IPS-18c (cell line): ENCODE measurements around the gene CAMP.

Experiments used
- H3K4me3 ChIP-seq: 2 replicates; pipeline ENCODE4 v1.7.0; 2013; ENCODE audit warnings: low read depth, mild to moderate bottlenecking, low read length, moderate library complexity; ENCODE audit not compliant: insufficient read depth
- H3K9me3 ChIP-seq: one replicate; pipeline ENCODE4 v1.6.1; 2013; ENCODE audit warnings: mild to moderate bottlenecking, low read length, moderate library complexity; ENCODE audit not compliant: control insufficient read depth, insufficient read depth

Gene CAMP, protein sequence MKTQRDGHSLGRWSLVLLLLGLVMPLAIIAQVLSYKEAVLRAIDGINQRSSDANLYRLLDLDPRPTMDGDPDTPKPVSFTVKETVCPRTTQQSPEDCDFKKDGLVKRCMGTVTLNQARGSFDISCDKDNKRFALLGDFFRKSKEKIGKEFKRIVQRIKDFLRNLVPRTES

DNA sequence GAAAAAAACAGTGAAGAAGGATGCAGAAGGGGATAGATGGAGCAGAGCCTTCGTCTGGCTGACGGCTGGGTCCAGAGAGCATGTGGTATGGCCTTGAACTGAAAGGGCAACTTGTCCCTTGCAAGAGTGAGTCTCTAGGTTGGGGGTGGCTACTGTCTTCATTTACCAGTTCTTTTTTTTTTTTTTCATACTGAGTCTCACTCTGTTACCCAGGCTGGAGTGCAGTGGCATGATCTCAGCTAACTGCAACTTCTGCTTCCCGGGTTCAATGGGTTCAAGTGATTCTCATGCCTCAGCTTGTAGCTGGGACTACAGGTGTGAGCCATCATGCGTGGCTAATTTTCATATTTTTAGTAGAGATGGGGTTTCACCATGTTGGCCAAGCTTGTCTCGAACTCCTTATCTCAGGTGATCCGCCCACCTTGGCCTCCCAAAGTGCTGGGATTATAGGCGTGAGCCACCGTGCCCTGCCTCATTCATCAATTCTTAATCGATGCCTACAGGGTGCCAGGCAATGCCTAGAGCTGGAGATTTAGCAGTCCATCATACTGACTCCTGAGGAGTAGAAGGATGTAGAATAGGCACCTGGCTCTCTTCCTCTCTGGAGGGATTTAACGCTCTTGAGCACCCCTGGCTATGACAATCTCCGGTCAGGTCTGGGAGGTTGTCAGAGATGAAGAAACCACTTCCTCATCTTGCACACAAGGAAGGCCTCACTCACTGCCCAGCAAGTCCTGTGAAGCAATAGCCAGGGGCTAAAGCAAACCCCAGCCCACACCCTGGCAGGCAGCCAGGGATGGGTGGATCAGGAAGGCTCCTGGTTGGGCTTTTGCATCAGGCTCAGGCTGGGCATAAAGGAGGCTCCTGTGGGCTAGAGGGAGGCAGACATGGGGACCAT is at the start of gene CAMP:
TSS of gene CAMP (plus strand) at position 880 of the 898 bp plus-strand sequence. CDS start at position 897, 17 bp downstream.
- Histone ChIP-seq H3K9me3 (peaks cover 2% of the 10 kb centered on the region), H3K4me3 (no peak within 1 kb of the TSS)

DNA sequence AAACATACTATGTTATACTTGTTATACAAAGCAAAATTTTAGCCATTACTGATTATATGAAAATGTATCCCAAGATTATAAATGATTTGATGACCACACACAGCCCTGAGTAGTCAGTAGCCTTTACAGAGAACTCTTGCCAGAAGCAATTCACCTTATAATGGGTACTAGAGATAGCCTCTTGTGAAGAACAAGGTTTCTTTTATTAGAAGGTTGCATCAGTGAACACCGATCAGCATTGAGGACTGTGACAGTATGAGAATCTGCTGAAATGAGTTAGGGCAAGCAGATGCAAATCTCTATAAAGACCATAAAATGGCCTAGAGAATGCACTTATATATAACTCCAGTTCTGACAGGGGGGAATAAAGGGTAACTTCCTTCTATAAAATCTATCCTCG is 45.2 kb upstream of the CAMP start:
- H3K4me3 ChIP-seq: no peak overlapping the region

DNA sequence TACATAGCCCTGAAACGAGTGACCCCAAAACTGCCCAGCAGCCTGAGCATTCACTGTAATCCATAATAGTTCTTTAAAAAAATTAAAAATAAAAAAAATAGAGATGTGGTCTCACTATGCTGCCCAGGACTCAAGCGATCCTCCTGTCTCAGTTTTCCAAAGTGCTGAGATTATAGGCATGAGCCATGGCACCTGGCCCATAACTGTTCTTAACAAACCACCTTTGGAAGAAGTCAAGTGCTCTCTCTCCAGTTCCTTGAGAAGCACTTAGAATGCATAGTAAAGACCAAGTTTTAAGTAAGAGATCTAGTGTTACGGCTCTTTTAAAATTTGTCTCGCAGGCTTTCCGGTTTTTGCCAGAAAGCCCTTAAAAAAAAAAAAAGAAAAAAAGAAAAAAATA is 43.3 kb upstream of the CAMP start:
- H3K4me3 ChIP-seq: no peak overlapping the region

More for the DNA sequence above, 45.2 kb upstream of the CAMP start:
- no peaks in the 10 kb centered on the region for H3K9me3 ChIP-seq

DNA sequence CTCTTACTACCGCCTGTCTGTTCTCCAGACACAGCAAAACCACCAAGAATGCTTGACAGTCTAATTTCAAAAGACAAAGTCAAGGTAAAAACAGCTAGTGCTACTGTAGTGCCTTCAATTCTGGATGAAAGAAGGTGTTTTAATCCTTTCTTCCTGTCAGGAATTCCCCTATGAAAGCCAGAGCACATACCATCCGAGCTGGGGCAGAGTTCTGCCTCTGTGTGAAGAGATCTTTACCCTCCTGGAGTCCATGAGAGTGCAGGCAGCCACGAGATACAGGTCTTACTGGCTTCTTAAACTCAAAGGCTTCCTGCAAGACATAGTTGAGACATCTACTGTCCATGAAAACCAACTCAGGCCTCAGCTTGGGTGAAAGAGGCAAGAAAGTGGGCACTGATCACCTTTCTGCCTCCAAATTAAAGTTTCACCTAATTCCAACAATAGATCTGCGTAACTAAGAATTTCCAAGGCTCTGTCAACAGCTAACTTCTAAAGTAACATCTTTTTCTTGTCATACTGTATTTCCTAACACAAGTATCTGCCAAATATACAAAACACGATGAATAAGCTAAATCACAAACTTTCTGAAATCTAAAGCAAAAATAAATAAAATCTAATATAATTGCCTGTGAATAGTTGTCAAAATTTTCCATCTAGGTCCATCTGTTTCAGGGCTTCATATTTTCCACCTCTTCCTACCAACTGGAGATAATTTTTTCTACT is 42.6 kb upstream of the CAMP start:
- H3K4me3 ChIP-seq: no peak overlapping the region
- H3K9me3 ChIP-seq: no peaks in the 10 kb centered on the region

More for the DNA sequence above, 43.3 kb upstream of the CAMP start:
- H3K9me3 ChIP-seq: no peaks in the 10 kb centered on the region

DNA sequence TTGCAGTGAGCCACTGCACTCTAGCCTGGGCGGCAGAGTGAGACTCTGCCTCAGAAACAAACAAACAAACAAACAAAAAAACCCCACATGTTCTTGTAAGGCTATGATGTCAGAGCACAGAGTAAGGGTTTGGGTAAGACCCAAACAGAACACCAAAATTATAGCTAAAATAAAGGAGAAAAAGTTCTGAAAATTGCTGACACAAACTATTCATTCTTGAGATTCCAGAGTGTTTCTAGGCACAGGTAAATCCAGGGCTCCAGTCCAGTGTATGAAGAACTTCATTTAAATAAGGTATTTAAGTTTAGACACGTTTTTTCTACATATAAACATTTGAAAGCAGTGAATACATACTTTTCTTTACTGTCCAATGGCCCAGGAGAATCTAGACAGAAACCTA is 39.0 kb upstream of the CAMP start:
- Histone ChIP-seq H3K9me3 (no peaks in the 10 kb centered on the region), H3K4me3 (no peak overlapping the region)

DNA sequence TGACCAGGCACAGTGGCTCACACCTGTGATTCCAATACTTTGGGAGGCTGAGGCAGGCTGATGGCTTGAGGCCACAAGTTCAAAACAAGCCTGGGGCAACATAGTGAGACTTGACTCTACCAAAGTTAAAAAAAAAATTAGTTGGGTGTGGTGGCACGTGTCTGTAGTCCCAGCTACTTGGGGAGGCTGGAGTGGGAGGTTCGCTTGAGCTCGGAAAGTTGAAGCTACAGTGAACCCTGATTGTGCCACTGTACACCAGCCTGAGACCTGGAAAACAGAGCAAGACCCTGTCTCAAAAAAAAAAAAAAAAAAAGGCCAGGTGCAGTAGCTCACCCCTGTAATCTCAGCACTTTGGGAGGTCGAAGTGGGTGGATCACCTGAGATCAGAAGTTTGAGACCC is 38.2 kb upstream of the CAMP start:
- Histone ChIP-seq H3K4me3 (no peak overlapping the region), H3K9me3 (no peaks in the 10 kb centered on the region)

DNA sequence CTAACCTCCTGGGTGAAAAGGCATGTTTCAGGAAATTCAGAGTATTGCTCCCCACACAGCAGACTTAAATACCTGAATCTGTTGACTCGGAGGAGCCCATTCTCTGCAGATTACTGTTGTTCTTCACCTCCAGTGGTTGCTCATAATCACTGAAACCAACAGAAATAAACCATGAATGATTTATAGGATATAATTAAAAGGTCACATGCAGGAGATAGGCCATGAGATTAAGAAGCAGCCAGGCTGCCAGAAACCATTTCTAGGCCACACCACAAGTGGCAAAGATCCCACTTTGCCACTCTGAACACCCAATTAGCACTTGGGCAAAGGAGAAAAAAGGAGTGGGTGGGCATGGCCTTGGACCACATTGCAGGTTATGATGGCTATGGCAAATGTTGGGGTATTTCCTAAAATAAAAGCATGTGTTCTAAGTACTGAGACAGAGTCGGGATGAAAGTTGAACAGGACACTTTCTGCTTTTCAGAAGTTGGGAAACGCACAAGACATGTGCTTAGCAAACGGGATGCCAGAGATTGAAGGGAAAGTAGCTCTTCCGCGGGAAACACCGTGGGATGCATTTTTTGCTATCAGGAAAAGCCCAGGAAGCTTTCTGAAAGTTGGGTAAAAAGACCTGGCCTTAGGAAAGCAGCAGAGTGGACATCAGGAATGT is 36.5 kb upstream of the CAMP start:
- H3K9me3 ChIP-seq: no peaks in the 10 kb centered on the region
- H3K4me3 ChIP-seq: peak overlapping the region; percentile 90

DNA sequence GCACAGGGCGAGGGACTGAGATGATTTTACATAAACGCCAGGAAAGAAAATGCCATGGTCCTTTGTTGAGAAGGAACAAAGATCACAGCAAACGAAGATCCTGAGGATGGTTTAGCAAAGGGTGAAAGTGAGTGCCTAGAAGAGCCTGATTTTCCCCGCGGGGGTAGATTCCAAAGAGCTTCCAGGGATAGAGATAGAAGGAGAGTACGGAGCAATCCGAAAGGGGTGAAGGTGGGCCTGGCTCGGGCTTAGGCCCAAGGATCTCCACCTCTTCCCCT is 36.1 kb upstream of the CAMP start:
- peak overlapping the region; percentile 90 for H3K4me3 ChIP-seq
- no peaks in the 10 kb centered on the region for H3K9me3 ChIP-seq

DNA sequence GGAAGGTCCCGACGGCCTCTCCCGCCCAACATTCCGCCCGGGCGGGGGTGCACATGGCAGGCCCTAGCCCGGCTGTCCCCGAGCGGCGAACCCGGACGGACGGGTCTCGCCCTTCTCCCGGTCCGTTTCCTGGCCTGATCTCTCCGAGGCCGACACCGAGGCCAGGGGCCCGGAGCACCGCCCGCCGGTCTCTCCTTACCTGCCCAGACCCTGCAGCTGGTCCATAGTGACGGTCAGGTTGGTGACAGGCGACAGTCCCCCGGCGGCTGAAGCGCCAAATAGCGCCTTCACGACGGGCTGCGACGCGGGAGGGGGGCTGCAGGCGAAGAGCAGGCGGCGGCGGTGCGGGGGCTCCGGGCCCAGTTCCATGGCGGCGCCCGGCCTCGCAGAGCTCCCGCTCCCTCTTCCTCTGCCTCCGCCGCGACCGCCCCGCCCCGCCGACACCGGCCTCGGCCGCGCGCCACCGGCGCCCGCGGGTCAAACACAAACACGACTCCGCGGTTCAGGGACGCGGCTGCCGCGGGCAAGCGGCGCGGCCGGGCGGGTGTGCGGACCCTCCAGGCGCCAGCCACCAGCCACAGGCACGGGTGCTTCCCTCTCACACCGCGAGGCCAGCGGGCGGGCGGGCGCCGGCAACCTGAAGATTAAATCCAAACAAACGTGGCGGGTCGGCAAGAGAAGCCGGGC is 35.6 kb upstream of the CAMP start:
- H3K9me3 ChIP-seq: no peaks in the 10 kb centered on the region

DNA sequence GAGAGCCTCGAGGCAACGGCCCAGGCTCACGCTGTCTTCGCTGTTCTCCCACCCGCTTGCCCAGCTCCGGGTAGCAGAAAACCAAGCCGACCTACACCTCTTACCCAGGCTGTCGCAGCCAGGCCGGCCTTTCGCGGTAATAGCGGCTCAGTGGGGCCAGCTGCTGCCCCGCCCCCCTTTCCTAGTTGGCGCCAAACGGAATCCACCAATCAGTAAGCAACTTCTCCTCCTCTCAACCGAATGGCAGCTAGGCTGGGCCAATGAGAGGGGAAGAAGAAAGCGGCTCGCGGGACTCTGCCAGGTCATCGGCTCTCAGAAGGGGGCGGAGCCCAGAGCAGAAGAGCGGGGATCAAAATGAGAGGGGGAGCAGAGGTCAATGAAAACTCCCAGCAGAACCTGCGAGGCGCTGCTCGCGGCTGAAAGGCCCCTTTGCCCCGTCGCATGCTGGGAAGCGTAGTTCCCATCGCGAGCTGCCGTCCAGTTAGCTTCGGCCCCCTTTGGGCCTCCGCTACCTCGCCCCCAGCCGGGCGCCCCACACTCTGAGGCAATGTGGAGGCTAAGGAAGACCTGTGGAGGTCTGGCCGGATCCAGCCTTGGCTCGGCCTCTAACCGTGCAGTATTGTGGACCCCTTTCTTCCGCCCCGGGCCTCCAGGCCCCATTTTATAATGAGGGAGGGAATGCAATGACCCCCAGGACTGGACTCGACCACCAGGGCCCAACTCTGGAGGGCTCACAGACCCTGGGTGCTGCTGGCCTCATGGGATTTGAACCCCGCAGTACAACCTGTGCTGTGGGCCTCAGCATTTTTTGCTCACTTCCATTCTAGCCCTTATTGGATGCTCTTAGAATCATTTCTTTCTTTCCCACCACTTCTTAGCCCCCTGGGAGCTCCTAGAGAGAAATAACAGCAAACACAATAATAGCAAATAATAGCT is 34.8 kb upstream of the CAMP start, which contains the start of gene CDC25A:
TSS of gene CDC25A (minus strand) at position 152 of the 936 bp plus-strand sequence. CDS start 470 bp downstream, outside the sequence.
- Histone ChIP-seq H3K9me3 (no peaks in the 10 kb centered on the region), H3K4me3 (peak within 1 kb of the TSS; percentile 90)

More for the DNA sequence above, 35.6 kb upstream of the CAMP start:
- peak overlapping the region; percentile 90 for H3K4me3 ChIP-seq

DNA sequence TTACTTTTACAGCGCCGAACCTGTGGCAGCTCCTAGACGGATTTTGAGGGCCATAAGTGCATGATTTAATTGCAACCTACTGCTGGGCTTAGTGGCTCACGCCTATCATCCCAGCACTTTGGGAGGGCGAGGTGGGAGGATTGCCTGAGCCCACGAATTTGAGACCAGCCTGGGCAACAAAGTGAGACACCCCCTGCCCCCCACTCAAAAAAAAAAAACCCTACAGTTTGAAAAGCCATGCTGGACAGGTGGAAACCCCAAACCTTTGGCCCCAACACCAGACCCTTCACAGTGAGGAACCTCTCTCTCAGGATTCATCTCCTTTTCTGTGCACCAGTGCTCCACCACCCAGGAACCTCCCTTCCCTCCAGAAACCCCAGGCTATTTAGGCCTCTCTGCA is 34.0 kb upstream of the CAMP start:
- no peaks in the 10 kb centered on the region for H3K9me3 ChIP-seq
- no peak overlapping the region for H3K4me3 ChIP-seq

DNA sequence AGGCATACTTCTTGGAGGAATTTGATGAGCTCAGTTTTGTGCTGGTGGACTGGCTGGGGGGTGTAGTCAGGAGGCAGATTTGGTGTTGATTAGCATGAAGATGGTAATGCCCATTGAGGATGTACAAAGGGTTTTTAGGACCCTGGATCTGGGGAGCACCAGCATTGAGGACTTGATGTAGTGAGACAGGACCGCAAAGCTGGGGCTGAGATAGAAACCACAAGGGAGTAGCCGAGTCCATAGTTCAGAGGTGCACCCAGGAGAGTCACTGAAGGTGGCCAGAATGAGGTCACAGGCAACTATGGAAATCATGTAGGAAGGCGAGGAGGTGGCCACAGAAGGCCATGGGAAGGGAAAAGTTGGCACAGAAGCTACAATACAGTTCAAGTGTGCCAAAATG is 32.4 kb upstream of the CAMP start:
- no peak overlapping the region for H3K4me3 ChIP-seq
- no peaks in the 10 kb centered on the region for H3K9me3 ChIP-seq

DNA sequence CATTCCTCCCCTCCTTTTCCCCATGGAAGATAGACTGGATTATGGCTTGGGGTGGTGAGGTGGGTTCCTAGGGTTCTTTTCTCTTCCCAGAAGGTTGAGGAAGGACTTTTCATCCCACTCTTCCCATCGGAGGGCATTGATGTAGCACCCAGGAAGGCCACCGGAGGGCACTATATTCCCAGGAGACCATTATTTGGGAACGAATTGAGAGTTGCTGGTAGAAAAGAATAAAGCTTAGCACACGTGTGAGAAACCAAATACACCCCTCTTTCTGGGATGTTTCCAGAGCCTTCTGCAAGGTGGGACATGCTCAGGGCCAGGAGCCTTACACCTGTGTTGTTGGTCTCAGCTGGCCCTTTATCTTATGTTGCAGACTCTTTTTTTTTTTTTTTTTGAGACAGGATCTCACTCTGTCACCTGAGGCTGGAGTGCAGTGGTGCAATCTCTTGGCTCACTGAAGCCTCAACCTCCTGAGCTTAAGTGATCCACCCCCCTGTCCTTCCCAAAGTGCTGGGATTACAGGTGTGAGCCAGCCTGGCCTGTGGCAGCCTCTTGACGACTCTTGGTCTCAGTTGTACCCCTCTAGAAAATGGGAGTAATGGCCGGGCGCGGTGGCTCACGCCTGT is 28.7 kb upstream of the CAMP start:
- Histone ChIP-seq H3K9me3 (no peaks in the 10 kb centered on the region), H3K4me3 (no peak overlapping the region)

DNA sequence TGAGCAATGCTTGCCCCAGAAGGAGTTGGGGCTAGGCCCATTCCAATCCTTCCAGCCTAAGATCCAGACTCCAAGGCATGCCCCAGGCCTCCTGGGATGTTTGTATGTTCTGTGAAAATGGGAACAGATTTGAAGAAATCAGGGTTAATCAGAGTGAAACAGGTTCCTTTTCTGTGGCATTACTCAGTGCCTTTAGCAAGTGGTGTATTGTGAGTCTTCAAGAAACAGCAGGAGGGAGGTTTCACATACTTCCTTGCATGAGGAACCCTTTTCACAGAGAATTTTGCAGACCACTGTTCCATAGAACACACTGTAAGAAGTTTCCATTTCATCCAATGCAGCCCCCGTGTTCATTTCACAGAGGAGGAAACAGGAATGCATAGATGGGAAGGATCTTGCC is 26.7 kb upstream of the CAMP start:
- Histone ChIP-seq H3K9me3 (no peaks in the 10 kb centered on the region), H3K4me3 (no peak overlapping the region)

DNA sequence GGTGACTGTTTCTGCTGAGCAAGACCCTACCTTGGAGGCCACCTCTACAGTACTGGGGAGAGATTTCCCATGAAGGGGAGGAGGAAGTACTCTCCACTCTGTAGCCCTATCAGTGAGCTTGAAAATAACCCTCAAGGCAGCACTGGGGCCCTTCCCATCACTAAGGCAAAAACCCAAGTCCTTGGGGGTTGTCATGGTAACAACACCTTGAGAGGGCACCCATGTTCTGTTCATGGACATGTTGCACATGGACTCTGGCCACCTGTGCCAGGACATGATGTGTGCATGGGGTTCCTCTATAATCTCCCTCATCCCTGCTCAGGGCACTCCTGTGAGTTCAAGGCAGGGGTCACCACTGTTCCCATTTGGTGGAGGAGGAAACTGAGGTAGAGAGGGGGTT is 24.2 kb upstream of the CAMP start:
- Histone ChIP-seq H3K9me3 (no peaks in the 10 kb centered on the region), H3K4me3 (no peak overlapping the region)

DNA sequence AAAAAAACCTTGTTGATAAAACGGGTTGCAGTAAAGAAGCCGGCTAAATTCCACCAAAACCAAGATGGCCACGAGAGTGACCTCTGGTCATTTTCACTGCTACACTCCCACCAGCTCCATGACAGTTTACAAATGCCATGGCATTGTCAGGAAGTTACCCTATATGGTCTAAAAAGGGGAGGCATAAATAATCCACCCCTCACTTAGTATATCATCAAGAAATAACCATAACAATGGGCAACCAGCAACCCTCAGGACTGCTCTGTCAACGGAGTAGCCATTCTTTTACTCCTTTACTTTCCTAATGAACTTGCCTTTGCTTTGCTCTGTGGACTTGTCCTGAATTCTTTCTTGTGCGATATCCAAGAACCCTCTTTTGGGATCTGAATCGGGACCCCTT is 20.7 kb upstream of the CAMP start:
- no peak overlapping the region for H3K4me3 ChIP-seq
- no peaks in the 10 kb centered on the region for H3K9me3 ChIP-seq
